Measurements from ENCODE around the gene PDE4D.

PDE4D gene

GRCh38 chr5:59276325-59276675 is 617.2 kb downstream of the PDE4D start:
- H2BK15ac ChIP-seq (ENCODE audit: low read length), result no peak overlapping the region
- H2AK5ac ChIP-seq (ENCODE audit: low read depth, low read length), result no peak overlapping the region
- no peaks in the 10 kb centered on the region for H3K79me1 ChIP-seq (ENCODE audit: low read depth, low read length)
- peak overlapping the region; percentile 66 for H2AFZ ChIP-seq (ENCODE audit: low read length)
- no peak overlapping the region for H3K14ac ChIP-seq (ENCODE audit: low read length)
- H3K27ac ChIP-seq (replicated peaks; ENCODE audit: low read length), result no peak overlapping the region
- H3K9ac ChIP-seq (ENCODE audit: low read depth, low read length, poor library complexity), result no peak overlapping the region
- no peak overlapping the region for H2BK12ac ChIP-seq (ENCODE audit: low read length)
- H3K27me3 ChIP-seq (ENCODE audit: control insufficient read depth in 3 of 3, insufficient read depth in 3 of 3, low read depth in 1 of 3, low read length in 3 of 3), result no peaks in the 10 kb centered on the region
- H3K4me3 ChIP-seq (ENCODE audit: low read length in 2 of 2), result peak overlapping the region in 1 of 2 donors; percentile 50
- no peak overlapping the region for H3K18ac ChIP-seq (ENCODE audit: low read length)
- no peak for DNase-seq (ENCODE audit: low spot score)
- no peak overlapping the region for H4K91ac ChIP-seq (ENCODE audit: low read depth, low read length, poor library complexity)
- no peaks in the 10 kb centered on the region for H3K36me3 ChIP-seq (replicated peaks in 1 of 2; ENCODE audit: control insufficient read depth in 2 of 2, insufficient read depth in 2 of 2, low read length in 2 of 2)
- H3K4me2 ChIP-seq (ENCODE audit: insufficient read depth, low read length, poor library complexity, severe bottlenecking), result no peak overlapping the region
- H2BK120ac ChIP-seq (ENCODE audit: low read depth, low read length), result no peak overlapping the region
- H3K4ac ChIP-seq (ENCODE audit: low read length), result no peak overlapping the region
- H3K4me1 ChIP-seq (ENCODE audit: control insufficient read depth in 2 of 2, insufficient read depth in 1 of 2, low read depth in 1 of 2, low read length in 2 of 2), result peaks cover 0 to 4% of the 10 kb centered on the region in 2 donors
- no peak overlapping the region for H3K23ac ChIP-seq (ENCODE audit: low read depth, low read length, poor library complexity)
- no CpG with 5 or more reads among the region's 2 CpGs for WGBS, 2 donors (ENCODE audit: extremely low coverage in 2 of 2, insufficient read length in 2 of 2, insufficient replicate concordance in 1 of 2)
- H3K9me3 ChIP-seq (replicated peaks in 1 of 2; ENCODE audit: control insufficient read depth in 2 of 2, insufficient read depth in 1 of 2, low read depth in 1 of 2, low read length in 2 of 2), result no peaks in the 10 kb centered on the region
- H4K8ac ChIP-seq (ENCODE audit: low read depth, low read length), result no peak overlapping the region
- no peak overlapping the region for H2BK5ac ChIP-seq (ENCODE audit: low read length)

- no peak overlapping the region for H3K4ac ChIP-seq (ENCODE audit: low read length)
- no peak overlapping the region for H3K27ac ChIP-seq (replicated peaks; ENCODE audit: low read length)
- peak overlapping the region; percentile 66 for H2AFZ ChIP-seq (ENCODE audit: low read length)
- no peaks in the 10 kb centered on the region for H3K79me1 ChIP-seq (ENCODE audit: low read depth, low read length)
- no peak overlapping the region for H4K8ac ChIP-seq (ENCODE audit: low read depth, low read length)
- no CpG with 5 or more reads among the region's 16 CpGs for WGBS, 2 donors (ENCODE audit: extremely low coverage in 2 of 2, insufficient read length in 2 of 2, insufficient replicate concordance in 1 of 2)
- no peak overlapping the region for H2BK12ac ChIP-seq (ENCODE audit: low read length)
- no peaks in the 10 kb centered on the region for H3K9me3 ChIP-seq (replicated peaks in 1 of 2; ENCODE audit: control insufficient read depth in 2 of 2, insufficient read depth in 1 of 2, low read depth in 1 of 2, low read length in 2 of 2)
- DNase-seq (ENCODE audit: low spot score), result peak; percentile 37
- peaks cover 0 to 4% of the 10 kb centered on the region in 2 donors for H3K4me1 ChIP-seq (ENCODE audit: control insufficient read depth in 2 of 2, insufficient read depth in 1 of 2, low read depth in 1 of 2, low read length in 2 of 2)
- H2AK5ac ChIP-seq (ENCODE audit: low read depth, low read length), result no peak overlapping the region
- no peaks in the 10 kb centered on the region for H3K36me3 ChIP-seq (replicated peaks in 1 of 2; ENCODE audit: control insufficient read depth in 2 of 2, insufficient read depth in 2 of 2, low read length in 2 of 2)
- H2BK5ac ChIP-seq (ENCODE audit: low read length), result no peak overlapping the region
- no peak overlapping the region for H3K18ac ChIP-seq (ENCODE audit: low read length)
- H2BK15ac ChIP-seq (ENCODE audit: low read length), result no peak overlapping the region
- H3K27me3 ChIP-seq (ENCODE audit: control insufficient read depth in 3 of 3, insufficient read depth in 3 of 3, low read depth in 1 of 3, low read length in 3 of 3), result no peaks in the 10 kb centered on the region
- no peak overlapping the region for H4K91ac ChIP-seq (ENCODE audit: low read depth, low read length, poor library complexity)
- H2BK120ac ChIP-seq (ENCODE audit: low read depth, low read length), result no peak overlapping the region
- H3K23ac ChIP-seq (ENCODE audit: low read depth, low read length, poor library complexity), result no peak overlapping the region
- H3K4me3 ChIP-seq (ENCODE audit: low read length in 2 of 2), result peak overlapping the region; percentile 50 to 71
- no peak overlapping the region for H3K9ac ChIP-seq (ENCODE audit: low read depth, low read length, poor library complexity)
- no peak overlapping the region for H3K14ac ChIP-seq (ENCODE audit: low read length)
- peak overlapping the region; percentile 70 for H3K4me2 ChIP-seq (ENCODE audit: insufficient read depth, low read length, poor library complexity, severe bottlenecking)
These were observed 617.8 kb downstream of the PDE4D start for GRCh38 chr5:59275510-59276324.

- H2BK120ac ChIP-seq (ENCODE audit: low read depth, low read length), result no peak overlapping the region
- no peak overlapping the region for H3K18ac ChIP-seq (ENCODE audit: low read length)
- DNase-seq (ENCODE audit: low spot score), result no peak
- no peaks in the 10 kb centered on the region for H3K27me3 ChIP-seq (ENCODE audit: control insufficient read depth in 3 of 3, insufficient read depth in 3 of 3, low read depth in 1 of 3, low read length in 3 of 3)
- no peak overlapping the region for H2AK5ac ChIP-seq (ENCODE audit: low read depth, low read length)
- H2BK12ac ChIP-seq (ENCODE audit: low read length), result no peak overlapping the region
- H4K91ac ChIP-seq (ENCODE audit: low read depth, low read length, poor library complexity), result no peak overlapping the region
- no peak overlapping the region for H3K14ac ChIP-seq (ENCODE audit: low read length)
- H3K23ac ChIP-seq (ENCODE audit: low read depth, low read length, poor library complexity), result no peak overlapping the region
- H3K79me1 ChIP-seq (ENCODE audit: low read depth, low read length), result no peaks in the 10 kb centered on the region
- H3K27ac ChIP-seq (replicated peaks; ENCODE audit: low read length), result no peak overlapping the region
- no CpG with 5 or more reads among the region's 5 CpGs for WGBS, 2 donors (ENCODE audit: extremely low coverage in 2 of 2, insufficient read length in 2 of 2, insufficient replicate concordance in 1 of 2)
- H3K4me1 ChIP-seq (ENCODE audit: control insufficient read depth in 2 of 2, insufficient read depth in 1 of 2, low read depth in 1 of 2, low read length in 2 of 2), result peaks cover 0 to 4% of the 10 kb centered on the region in 2 donors
- no peaks in the 10 kb centered on the region for H3K9me3 ChIP-seq (replicated peaks in 1 of 2; ENCODE audit: control insufficient read depth in 2 of 2, insufficient read depth in 1 of 2, low read depth in 1 of 2, low read length in 2 of 2)
- H4K8ac ChIP-seq (ENCODE audit: low read depth, low read length), result no peak overlapping the region
- H2AFZ ChIP-seq (ENCODE audit: low read length), result peak overlapping the region; percentile 66
- H2BK15ac ChIP-seq (ENCODE audit: low read length), result no peak overlapping the region
- no peak overlapping the region for H3K4ac ChIP-seq (ENCODE audit: low read length)
- H3K4me3 ChIP-seq (ENCODE audit: low read length in 2 of 2), result peak overlapping the region in 1 of 2 donors; percentile 50
- H3K4me2 ChIP-seq (ENCODE audit: insufficient read depth, low read length, poor library complexity, severe bottlenecking), result peak overlapping the region; percentile 70
- H3K9ac ChIP-seq (ENCODE audit: low read depth, low read length, poor library complexity), result no peak overlapping the region
- H2BK5ac ChIP-seq (ENCODE audit: low read length), result no peak overlapping the region
- H3K36me3 ChIP-seq (replicated peaks in 1 of 2; ENCODE audit: control insufficient read depth in 2 of 2, insufficient read depth in 2 of 2, low read length in 2 of 2), result no peaks in the 10 kb centered on the region
These were observed 618.4 kb downstream of the PDE4D start for GRCh38 chr5:59275170-59275509.

GRCh38 chr5:59274106-59274636 is 619.4 kb downstream of the PDE4D start:
- Histone ChIP-seq H3K27me3 (ENCODE audit: control insufficient read depth in 3 of 3, insufficient read depth in 3 of 3, low read depth in 1 of 3, low read length in 3 of 3) (no peaks in the 10 kb centered on the region), H3K9ac (ENCODE audit: low read depth, low read length, poor library complexity) (no peak overlapping the region), H3K18ac (ENCODE audit: low read length) (no peak overlapping the region), H3K36me3 (replicated peaks in 1 of 2; ENCODE audit: control insufficient read depth in 2 of 2, insufficient read depth in 2 of 2, low read length in 2 of 2) (no peaks in the 10 kb centered on the region), H3K4ac (ENCODE audit: low read length) (no peak overlapping the region), H2AFZ (ENCODE audit: low read length) (no peak overlapping the region), H3K9me3 (replicated peaks in 1 of 2; ENCODE audit: control insufficient read depth in 2 of 2, insufficient read depth in 1 of 2, low read depth in 1 of 2, low read length in 2 of 2) (no peaks in the 10 kb centered on the region), H2BK12ac (ENCODE audit: low read length) (no peak overlapping the region), H3K4me3 (ENCODE audit: low read length in 2 of 2) (no peak overlapping the region), H3K4me1 (ENCODE audit: control insufficient read depth in 2 of 2, insufficient read depth in 1 of 2, low read depth in 1 of 2, low read length in 2 of 2) (peaks cover 0 to 4% of the 10 kb centered on the region in 2 donors), H4K8ac (ENCODE audit: low read depth, low read length) (no peak overlapping the region), H3K4me2 (ENCODE audit: insufficient read depth, low read length, poor library complexity, severe bottlenecking) (no peak overlapping the region), H2BK15ac (ENCODE audit: low read length) (no peak overlapping the region), H2AK5ac (ENCODE audit: low read depth, low read length) (no peak overlapping the region), H3K23ac (ENCODE audit: low read depth, low read length, poor library complexity) (no peak overlapping the region), H4K91ac (ENCODE audit: low read depth, low read length, poor library complexity) (no peak overlapping the region), H3K79me1 (ENCODE audit: low read depth, low read length) (no peaks in the 10 kb centered on the region), H3K27ac (replicated peaks; ENCODE audit: low read length) (no peak overlapping the region), H3K14ac (ENCODE audit: low read length) (no peak overlapping the region), H2BK5ac (ENCODE audit: low read length) (no peak overlapping the region), H2BK120ac (ENCODE audit: low read depth, low read length) (no peak overlapping the region)
- DNase-seq (ENCODE audit: low spot score), result no peak
- no CpG with 5 or more reads among the region's 4 CpGs for WGBS, 2 donors (ENCODE audit: extremely low coverage in 2 of 2, insufficient read length in 2 of 2, insufficient replicate concordance in 1 of 2)
